Brain microvascular endothelial cell (primary cell): ENCODE measurements around the gene SLC8A1.

Source experiments
- DNase-seq: peaks from one replicate; pipeline ENCODE4 v3.0.0-alpha.2; 2020
- H3K27ac ChIP-seq: fragments of 250-450 bp; sonication (Bioruptor Pico); 2 replicates; pipeline ENCODE4 v1.5.1; 2020; ENCODE audit warnings: mild to moderate bottlenecking, moderate library complexity
- H3K27me3 ChIP-seq: fragments of 250-450 bp; sonication (Bioruptor Pico); replicated peaks from 2 replicates; pipeline ENCODE4 v1.5.1; 2020; ENCODE audit warnings: mild to moderate bottlenecking
- H3K36me3 ChIP-seq: fragments of 250-450 bp; sonication (Bioruptor Pico); replicated peaks from 2 replicates; pipeline ENCODE4 v1.5.1; 2020; ENCODE audit warnings: mild to moderate bottlenecking
- H3K4me3 ChIP-seq: 2 replicates; pipeline ENCODE4 v1.5.1; 2011; ENCODE audit warnings: low read depth, mild to moderate bottlenecking, control low read depth, low read length, moderate library complexity
- in situ Hi-C: cut with HindIII; loops from 2 replicates; pipeline ENCODE4 v1.10.0; 2017; ENCODE audit warnings: low sequenced_read_pairs, low pct_ligation_motif_present
- TF ChIP-seq, protein P1 (sequence below): IDR thresholded peaks from 2 replicates; pipeline ENCODE4 v1.5.1; 2011; ENCODE audit warnings: low read depth, mild to moderate bottlenecking, moderate library complexity, low read length, control low read depth, inconsistent platforms; ENCODE audit errors: missing control alignments

SLC8A1 gene

DNA sequence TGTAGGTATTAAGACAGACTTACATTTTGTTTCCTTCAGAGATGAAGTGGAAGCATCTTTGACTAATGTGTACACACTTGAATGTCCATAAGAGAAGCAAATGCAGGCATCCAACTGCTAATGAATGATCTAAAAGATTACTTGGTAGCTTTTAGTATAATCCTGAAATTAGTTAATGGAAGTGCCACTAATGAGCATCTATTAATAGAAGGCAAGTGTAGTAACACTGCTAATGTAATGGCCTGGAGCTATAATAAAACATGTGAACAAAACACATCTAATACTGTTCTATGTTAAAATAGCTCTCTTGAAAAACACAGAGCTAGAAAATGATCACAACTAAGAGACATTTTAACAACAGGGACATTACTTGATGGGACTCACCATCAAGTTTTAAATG is 225.3 kb downstream of the SLC8A1 start:
- in situ Hi-C loops, result no loop called here
- Histone ChIP-seq H3K36me3 (no peaks in the 10 kb centered on the region), H3K27me3 (no peaks in the 10 kb centered on the region), H3K27ac (no peak overlapping the region), H3K4me3 (no peak overlapping the region)
- no peak for DNase-seq
- TF ChIP-seq, protein P1, sequence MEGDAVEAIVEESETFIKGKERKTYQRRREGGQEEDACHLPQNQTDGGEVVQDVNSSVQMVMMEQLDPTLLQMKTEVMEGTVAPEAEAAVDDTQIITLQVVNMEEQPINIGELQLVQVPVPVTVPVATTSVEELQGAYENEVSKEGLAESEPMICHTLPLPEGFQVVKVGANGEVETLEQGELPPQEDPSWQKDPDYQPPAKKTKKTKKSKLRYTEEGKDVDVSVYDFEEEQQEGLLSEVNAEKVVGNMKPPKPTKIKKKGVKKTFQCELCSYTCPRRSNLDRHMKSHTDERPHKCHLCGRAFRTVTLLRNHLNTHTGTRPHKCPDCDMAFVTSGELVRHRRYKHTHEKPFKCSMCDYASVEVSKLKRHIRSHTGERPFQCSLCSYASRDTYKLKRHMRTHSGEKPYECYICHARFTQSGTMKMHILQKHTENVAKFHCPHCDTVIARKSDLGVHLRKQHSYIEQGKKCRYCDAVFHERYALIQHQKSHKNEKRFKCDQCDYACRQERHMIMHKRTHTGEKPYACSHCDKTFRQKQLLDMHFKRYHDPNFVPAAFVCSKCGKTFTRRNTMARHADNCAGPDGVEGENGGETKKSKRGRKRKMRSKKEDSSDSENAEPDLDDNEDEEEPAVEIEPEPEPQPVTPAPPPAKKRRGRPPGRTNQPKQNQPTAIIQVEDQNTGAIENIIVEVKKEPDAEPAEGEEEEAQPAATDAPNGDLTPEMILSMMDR, result no peak

DNA sequence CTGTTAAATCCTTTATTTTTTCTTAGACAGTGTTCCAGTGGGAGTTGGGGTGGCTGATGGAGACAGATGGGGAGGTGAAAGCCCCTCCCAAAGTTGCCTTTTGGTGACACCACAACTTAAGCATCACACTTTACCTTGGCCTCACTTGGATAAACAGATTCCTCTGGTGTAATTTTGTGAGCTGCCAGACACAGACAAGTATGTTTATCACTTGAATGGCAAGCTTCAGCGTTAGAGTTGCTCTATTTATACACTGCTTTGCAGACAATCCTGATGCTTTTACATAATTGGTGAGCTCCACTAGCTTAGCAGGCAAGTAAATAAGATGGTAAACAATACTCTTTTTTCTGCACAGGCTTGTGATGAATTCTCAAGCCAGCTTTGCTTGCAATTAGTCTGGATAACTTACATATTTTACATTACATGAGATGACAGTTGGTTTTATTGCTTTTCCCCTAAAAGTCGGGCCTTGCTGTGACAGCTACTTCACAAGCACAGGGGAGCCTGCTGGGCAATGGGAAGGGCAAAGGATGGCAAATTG is 226.2 kb downstream of the SLC8A1 start:
- no peaks in the 10 kb centered on the region for H3K27me3 ChIP-seq

DNA sequence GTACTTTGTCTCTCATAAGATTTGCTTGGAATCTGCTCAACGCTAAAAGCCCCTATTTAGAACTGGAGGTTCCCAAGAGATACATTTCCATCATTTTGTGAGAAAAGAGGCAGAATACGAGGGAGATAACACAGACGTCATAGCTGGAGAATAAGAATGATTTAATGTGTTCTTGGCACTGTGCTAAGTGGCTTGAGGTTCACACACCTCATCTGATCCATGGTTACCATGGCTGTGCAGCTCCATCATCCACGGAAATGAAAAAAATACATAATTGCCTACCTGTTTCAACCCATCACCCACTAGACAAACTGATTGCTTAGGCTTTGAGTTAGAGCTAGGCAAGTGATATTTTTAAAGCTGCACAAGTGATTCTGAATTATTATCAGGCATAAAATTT is 227.6 kb downstream of the SLC8A1 start:
- Histone ChIP-seq H3K36me3 (no peaks in the 10 kb centered on the region), H3K27ac (no peak overlapping the region), H3K27me3 (no peaks in the 10 kb centered on the region), H3K4me3 (no peak overlapping the region)
- in situ Hi-C loops, result no loop called here
- TF ChIP-seq, protein P1, result no peak
- DNase-seq, result no peak

More for the DNA sequence above, 226.2 kb downstream of the SLC8A1 start:
- TF ChIP-seq, protein P1, result no peak
- H3K4me3 ChIP-seq, result no peak overlapping the region
- no peak for DNase-seq
- no peaks in the 10 kb centered on the region for H3K36me3 ChIP-seq
- no peak overlapping the region for H3K27ac ChIP-seq
- in situ Hi-C loops, result no loop called here

DNA sequence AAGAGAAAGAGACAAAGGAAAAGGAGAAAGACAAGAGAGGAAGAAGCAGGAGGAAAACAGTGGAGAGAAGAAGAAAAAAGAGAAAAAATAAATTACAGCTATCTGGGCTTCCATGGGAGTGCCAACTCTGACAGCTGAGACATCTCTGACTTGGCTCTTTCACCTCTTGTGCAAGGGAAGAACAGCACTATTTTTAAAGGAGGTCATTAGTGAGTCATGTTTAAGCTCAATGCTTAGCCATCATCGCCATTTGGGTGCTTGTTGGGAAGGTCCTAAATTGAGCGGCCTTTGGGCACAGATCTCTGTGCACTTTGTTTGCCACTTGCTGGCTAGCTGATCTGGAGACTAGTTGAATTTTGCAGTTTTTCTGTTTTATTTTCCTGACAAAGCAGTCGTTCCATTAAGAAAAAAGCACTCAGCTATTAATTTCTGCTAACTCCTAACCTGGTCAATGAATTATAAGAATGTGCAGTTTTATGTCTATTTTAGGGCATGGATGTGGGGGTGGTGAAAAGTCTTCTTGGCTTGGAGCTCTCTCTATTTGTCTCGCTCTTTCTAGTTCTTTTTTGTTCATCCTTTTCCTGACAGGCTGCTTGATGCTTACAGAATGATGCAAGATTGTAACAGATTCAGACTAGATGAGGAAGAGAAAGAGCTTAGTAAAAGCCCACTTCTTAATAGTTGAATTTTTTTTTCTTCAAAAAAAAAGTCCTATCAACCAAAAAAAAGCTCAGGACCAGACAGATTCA is 231.5 kb downstream of the SLC8A1 start:
- no peaks in the 10 kb centered on the region for H3K36me3 ChIP-seq
- no peaks in the 10 kb centered on the region for H3K27me3 ChIP-seq
- TF ChIP-seq, protein P1, result no peak
- no peak overlapping the region for H3K27ac ChIP-seq
- in situ Hi-C loops, result no loop called here
- H3K4me3 ChIP-seq, result no peak overlapping the region
- no peak for DNase-seq

DNA sequence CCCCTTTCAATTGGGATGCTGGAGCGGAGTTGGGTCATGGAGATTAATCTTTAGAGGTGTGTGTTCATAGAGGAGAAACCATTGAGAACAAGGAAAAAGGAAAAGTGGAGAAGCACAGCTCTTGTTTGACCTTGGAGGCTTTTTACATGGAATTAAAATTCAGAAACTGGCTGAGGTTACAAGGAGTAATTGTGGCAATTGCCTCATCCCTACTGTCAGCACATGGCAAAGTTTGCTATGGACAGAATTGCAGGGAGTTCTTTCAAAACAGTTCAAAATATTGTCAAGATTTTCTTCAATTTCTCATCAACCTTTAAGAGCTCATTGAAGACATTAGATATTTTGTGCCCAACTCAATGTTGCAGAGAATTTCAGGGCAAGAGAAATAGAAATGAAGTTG is 232.7 kb downstream of the SLC8A1 start:
- no peak overlapping the region for H3K27ac ChIP-seq
- TF ChIP-seq, protein P1, result no peak
- no peaks in the 10 kb centered on the region for H3K36me3 ChIP-seq
- no peak overlapping the region for H3K4me3 ChIP-seq
- in situ Hi-C loops, result no loop called here
- no peak for DNase-seq
- no peaks in the 10 kb centered on the region for H3K27me3 ChIP-seq
